Measurements from ENCODE around the gene NCAPD3. TPM values are rescaled to one million over a fixed set of nuclear protein-coding genes. Genes with fewer than 3 reads are reported as not detected.

Gene NCAPD3
- total RNA-seq, 1 experiment from 2014 or later: 63.0 TPM

GRCh38 chr11:134170919-134171281 is 52.9 kb downstream of the NCAPD3 start:
- POLR2A ChIA-PET: no interaction called here
- TF ChIP-seq, protein P1, sequence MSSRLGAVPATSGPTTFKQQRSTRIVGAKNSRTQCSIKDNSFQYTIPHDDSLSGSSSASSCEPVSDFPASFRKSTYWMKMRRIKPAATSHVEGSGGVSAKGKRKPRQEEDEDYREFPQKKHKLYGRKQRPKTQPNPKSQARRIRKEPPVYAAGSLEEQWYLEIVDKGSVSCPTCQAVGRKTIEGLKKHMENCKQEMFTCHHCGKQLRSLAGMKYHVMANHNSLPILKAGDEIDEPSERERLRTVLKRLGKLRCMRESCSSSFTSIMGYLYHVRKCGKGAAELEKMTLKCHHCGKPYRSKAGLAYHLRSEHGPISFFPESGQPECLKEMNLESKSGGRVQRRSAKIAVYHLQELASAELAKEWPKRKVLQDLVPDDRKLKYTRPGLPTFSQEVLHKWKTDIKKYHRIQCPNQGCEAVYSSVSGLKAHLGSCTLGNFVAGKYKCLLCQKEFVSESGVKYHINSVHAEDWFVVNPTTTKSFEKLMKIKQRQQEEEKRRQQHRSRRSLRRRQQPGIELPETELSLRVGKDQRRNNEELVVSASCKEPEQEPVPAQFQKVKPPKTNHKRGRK (CRISPR knock-in tag; IDR thresholded peaks at IDR 0.05; ENCODE audit: borderline replicate concordance): no peak
- TF ChIP-seq, protein P2, sequence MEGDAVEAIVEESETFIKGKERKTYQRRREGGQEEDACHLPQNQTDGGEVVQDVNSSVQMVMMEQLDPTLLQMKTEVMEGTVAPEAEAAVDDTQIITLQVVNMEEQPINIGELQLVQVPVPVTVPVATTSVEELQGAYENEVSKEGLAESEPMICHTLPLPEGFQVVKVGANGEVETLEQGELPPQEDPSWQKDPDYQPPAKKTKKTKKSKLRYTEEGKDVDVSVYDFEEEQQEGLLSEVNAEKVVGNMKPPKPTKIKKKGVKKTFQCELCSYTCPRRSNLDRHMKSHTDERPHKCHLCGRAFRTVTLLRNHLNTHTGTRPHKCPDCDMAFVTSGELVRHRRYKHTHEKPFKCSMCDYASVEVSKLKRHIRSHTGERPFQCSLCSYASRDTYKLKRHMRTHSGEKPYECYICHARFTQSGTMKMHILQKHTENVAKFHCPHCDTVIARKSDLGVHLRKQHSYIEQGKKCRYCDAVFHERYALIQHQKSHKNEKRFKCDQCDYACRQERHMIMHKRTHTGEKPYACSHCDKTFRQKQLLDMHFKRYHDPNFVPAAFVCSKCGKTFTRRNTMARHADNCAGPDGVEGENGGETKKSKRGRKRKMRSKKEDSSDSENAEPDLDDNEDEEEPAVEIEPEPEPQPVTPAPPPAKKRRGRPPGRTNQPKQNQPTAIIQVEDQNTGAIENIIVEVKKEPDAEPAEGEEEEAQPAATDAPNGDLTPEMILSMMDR (IDR thresholded peaks at IDR 0.05): no peak
- TF ChIP-seq ETV6 (CRISPR knock-in tag; IDR thresholded peaks at IDR 0.05) (no peak), ZSCAN18 (CRISPR knock-in tag; IDR thresholded peaks at IDR 0.05) (no peak), FOXK1 (CRISPR knock-in tag; IDR thresholded peaks at IDR 0.05) (no peak)
- H3K4me3 Mint-ChIP-seq: no peak overlapping the region
- peaks cover 53% of the 10 kb centered on the region for H3K9me3 Mint-ChIP-seq
- ATAC-seq (no peak), DNase-seq (ENCODE audit: low spot score) (no peak)
- no peak overlapping the region for H3K27ac Mint-ChIP-seq
- CTCF ChIA-PET: no interaction called here
- peaks cover 4% of the 10 kb centered on the region for H3K27me3 Mint-ChIP-seq (ENCODE audit: low read depth)
- peaks cover 94% of the 10 kb centered on the region for H3K36me3 Mint-ChIP-seq
- no peaks in the 10 kb centered on the region for H3K4me1 Mint-ChIP-seq

- POLR2A ChIA-PET: no interaction called here
- Mint-ChIP-seq H3K27ac (no peak overlapping the region), H3K4me3 (no peak overlapping the region), H3K27me3 (ENCODE audit: low read depth) (peaks cover 8% of the 10 kb centered on the region), H3K9me3 (peaks cover 56% of the 10 kb centered on the region), H3K36me3 (peaks cover 93% of the 10 kb centered on the region), H3K4me1 (no peaks in the 10 kb centered on the region)
- TF ChIP-seq SP1 (CRISPR knock-in tag; conservative IDR thresholded peaks at IDR 0.05) (no peak), GRHL2 (CRISPR knock-in tag; IDR thresholded peaks at IDR 0.05; ENCODE audit: insufficient replicate concordance, severe bottlenecking) (no peak), SOX15 (CRISPR knock-in tag; IDR thresholded peaks at IDR 0.05) (no peak), FOXJ3 (CRISPR knock-in tag; IDR thresholded peaks at IDR 0.05; ENCODE audit: borderline replicate concordance) (no peak), ZNF232 (CRISPR knock-in tag; IDR thresholded peaks at IDR 0.05) (no peak), NR3C1 (CRISPR knock-in tag; conservative IDR thresholded peaks at IDR 0.05; ENCODE audit: low read depth) (no peak), TCF7 (CRISPR knock-in tag; IDR thresholded peaks at IDR 0.05; ENCODE audit: low read depth) (no peak), JUN (CRISPR knock-in tag; IDR thresholded peaks at IDR 0.05) (no peak), ZSCAN18 (CRISPR knock-in tag; IDR thresholded peaks at IDR 0.05) (no peak), IRF2 (CRISPR knock-in tag; IDR thresholded peaks at IDR 0.05; ENCODE audit: borderline replicate concordance, low read depth) (no peak), NFE2L1 (CRISPR knock-in tag; IDR thresholded peaks at IDR 0.05) (no peak), MXD4 (CRISPR knock-in tag; IDR thresholded peaks at IDR 0.05; ENCODE audit: borderline replicate concordance) (no peak), CREM (CRISPR knock-in tag; IDR thresholded peaks at IDR 0.05) (no peak), NFATC4 (CRISPR knock-in tag; IDR thresholded peaks at IDR 0.05) (no peak)
- TF ChIP-seq, protein P3, sequence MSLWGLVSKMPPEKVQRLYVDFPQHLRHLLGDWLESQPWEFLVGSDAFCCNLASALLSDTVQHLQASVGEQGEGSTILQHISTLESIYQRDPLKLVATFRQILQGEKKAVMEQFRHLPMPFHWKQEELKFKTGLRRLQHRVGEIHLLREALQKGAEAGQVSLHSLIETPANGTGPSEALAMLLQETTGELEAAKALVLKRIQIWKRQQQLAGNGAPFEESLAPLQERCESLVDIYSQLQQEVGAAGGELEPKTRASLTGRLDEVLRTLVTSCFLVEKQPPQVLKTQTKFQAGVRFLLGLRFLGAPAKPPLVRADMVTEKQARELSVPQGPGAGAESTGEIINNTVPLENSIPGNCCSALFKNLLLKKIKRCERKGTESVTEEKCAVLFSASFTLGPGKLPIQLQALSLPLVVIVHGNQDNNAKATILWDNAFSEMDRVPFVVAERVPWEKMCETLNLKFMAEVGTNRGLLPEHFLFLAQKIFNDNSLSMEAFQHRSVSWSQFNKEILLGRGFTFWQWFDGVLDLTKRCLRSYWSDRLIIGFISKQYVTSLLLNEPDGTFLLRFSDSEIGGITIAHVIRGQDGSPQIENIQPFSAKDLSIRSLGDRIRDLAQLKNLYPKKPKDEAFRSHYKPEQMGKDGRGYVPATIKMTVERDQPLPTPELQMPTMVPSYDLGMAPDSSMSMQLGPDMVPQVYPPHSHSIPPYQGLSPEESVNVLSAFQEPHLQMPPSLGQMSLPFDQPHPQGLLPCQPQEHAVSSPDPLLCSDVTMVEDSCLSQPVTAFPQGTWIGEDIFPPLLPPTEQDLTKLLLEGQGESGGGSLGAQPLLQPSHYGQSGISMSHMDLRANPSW (CRISPR knock-in tag; conservative IDR thresholded peaks at IDR 0.05; ENCODE audit: low read depth): no peak
- TF ChIP-seq, protein P4, sequence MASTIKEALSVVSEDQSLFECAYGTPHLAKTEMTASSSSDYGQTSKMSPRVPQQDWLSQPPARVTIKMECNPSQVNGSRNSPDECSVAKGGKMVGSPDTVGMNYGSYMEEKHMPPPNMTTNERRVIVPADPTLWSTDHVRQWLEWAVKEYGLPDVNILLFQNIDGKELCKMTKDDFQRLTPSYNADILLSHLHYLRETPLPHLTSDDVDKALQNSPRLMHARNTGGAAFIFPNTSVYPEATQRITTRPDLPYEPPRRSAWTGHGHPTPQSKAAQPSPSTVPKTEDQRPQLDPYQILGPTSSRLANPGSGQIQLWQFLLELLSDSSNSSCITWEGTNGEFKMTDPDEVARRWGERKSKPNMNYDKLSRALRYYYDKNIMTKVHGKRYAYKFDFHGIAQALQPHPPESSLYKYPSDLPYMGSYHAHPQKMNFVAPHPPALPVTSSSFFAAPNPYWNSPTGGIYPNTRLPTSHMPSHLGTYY (CRISPR knock-in tag; IDR thresholded peaks at IDR 0.05): no peak
- TF ChIP-seq, protein P5, sequence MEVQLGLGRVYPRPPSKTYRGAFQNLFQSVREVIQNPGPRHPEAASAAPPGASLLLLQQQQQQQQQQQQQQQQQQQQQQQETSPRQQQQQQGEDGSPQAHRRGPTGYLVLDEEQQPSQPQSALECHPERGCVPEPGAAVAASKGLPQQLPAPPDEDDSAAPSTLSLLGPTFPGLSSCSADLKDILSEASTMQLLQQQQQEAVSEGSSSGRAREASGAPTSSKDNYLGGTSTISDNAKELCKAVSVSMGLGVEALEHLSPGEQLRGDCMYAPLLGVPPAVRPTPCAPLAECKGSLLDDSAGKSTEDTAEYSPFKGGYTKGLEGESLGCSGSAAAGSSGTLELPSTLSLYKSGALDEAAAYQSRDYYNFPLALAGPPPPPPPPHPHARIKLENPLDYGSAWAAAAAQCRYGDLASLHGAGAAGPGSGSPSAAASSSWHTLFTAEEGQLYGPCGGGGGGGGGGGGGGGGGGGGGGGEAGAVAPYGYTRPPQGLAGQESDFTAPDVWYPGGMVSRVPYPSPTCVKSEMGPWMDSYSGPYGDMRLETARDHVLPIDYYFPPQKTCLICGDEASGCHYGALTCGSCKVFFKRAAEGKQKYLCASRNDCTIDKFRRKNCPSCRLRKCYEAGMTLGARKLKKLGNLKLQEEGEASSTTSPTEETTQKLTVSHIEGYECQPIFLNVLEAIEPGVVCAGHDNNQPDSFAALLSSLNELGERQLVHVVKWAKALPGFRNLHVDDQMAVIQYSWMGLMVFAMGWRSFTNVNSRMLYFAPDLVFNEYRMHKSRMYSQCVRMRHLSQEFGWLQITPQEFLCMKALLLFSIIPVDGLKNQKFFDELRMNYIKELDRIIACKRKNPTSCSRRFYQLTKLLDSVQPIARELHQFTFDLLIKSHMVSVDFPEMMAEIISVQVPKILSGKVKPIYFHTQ (CRISPR knock-in tag; IDR thresholded peaks at IDR 0.05): no peak
- DNase-seq (ENCODE audit: low spot score) (no peak), ATAC-seq (no peak)
- CTCF ChIA-PET: no interaction called here
These were observed 53.4 kb downstream of the NCAPD3 start for GRCh38 chr11:134170177-134170918.
